Measurements from ENCODE around the gene UBE2J2.

UBE2J2 gene

DNA sequence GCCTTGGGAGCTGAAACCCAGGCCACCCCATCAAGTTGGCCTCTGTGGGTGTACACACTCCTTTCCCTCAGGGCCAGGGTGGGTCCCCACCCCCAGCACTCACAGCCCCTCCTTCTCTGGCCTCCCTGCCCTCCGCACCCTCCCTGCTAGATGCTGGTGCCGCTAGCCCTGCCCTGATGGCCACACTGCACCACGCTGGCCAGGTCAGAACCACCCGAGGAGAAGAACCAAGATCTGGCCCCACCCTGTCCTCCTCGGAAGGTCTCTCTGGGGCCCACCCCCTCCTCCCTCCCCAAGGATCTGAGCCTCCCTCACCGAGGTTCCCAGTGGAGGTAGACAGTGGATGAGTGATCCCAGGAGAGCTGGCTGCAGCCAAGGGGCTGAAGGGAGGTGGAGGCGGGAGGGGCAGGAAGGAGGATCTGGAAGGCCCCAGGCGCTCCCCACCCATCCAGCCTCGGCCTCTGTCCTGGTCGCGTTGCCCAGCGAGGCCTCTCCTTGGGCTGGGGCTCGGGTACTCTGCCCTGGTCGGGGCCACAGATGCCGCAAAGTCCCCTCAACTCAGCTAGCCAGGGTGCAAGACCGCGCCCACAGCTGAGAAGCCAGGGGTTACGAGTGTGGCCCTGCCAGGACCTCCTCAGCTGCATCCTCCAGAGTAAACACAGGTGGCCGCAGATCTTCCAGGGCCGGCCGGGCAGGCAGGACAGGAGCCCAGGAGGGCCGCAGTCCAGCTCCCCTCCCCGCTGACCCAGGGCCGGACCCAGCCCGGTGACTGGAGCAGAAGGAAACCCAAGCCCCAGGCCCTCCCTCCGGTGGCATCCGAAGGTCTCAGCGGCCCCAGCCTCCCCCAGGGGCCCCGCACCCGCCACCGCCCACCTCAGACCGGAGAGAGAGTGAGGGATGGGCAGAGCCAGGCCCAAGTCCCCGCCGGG, 36.4 kb downstream of the UBE2J2 start:
- TF ChIP-seq ESRRG (CRISPR knock-in tag; IDR thresholded peaks at IDR 0.05) (no peak), PPARA (CRISPR knock-in tag; IDR thresholded peaks at IDR 0.05; ENCODE audit: borderline replicate concordance) (no peak)
- TF ChIP-seq, protein P1, sequence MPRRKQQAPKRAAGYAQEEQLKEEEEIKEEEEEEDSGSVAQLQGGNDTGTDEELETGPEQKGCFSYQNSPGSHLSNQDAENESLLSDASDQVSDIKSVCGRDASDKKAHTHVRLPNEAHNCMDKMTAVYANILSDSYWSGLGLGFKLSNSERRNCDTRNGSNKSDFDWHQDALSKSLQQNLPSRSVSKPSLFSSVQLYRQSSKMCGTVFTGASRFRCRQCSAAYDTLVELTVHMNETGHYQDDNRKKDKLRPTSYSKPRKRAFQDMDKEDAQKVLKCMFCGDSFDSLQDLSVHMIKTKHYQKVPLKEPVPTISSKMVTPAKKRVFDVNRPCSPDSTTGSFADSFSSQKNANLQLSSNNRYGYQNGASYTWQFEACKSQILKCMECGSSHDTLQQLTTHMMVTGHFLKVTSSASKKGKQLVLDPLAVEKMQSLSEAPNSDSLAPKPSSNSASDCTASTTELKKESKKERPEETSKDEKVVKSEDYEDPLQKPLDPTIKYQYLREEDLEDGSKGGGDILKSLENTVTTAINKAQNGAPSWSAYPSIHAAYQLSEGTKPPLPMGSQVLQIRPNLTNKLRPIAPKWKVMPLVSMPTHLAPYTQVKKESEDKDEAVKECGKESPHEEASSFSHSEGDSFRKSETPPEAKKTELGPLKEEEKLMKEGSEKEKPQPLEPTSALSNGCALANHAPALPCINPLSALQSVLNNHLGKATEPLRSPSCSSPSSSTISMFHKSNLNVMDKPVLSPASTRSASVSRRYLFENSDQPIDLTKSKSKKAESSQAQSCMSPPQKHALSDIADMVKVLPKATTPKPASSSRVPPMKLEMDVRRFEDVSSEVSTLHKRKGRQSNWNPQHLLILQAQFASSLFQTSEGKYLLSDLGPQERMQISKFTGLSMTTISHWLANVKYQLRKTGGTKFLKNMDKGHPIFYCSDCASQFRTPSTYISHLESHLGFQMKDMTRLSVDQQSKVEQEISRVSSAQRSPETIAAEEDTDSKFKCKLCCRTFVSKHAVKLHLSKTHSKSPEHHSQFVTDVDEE (CRISPR knock-in tag; IDR thresholded peaks at IDR 0.05): no peak
- ATAC-seq: no peak; the same call in 2 of the 3 replicates

DNA sequence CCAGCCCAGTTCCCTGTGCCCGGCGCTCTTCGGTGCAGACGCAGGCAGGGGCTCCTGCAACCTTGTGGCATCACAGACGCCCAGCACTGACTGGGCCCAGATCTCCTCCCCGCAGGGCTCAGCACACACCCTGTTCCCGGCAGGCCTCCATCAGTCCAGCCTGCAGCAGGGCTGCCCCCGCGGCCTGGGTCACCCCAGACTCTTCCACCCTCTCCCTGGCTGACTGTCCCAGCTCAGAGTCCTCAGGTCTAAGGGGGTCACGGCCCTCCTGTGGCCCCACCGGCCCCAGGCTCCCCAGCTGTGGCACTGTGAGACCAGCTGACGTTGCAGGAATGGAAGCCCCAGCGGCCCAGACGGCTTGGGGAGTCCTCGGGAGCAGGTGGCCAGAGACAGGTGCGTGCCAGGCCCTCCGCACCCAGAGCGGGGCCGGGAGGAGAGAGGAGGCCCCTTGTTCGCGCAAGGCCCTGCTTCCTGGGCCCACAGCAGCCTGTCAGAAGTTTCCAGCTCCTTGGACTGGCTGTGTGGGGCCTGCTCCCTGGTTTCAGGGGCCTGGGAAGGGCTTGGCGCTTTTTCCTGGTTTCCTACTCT, 37.4 kb downstream of the UBE2J2 start:
- ATAC-seq: no peak
- TF ChIP-seq ISL1 (CRISPR knock-in tag; IDR thresholded peaks at IDR 0.05): no peak
- TF ChIP-seq ZFP3 (CRISPR knock-in tag; IDR thresholded peaks at IDR 0.05): no peak
- no peak for TF ChIP-seq TOX (CRISPR knock-in tag; IDR thresholded peaks at IDR 0.05; ENCODE audit: borderline replicate concordance)
- no peak for TF ChIP-seq BACH2 (CRISPR knock-in tag; IDR thresholded peaks at IDR 0.05; ENCODE audit: borderline replicate concordance)
- TF ChIP-seq PPARA (CRISPR knock-in tag; IDR thresholded peaks at IDR 0.05; ENCODE audit: borderline replicate concordance): no peak
- no peak for TF ChIP-seq ZNF8 (CRISPR knock-in tag; IDR thresholded peaks at IDR 0.05)
- TF ChIP-seq, protein P2, sequence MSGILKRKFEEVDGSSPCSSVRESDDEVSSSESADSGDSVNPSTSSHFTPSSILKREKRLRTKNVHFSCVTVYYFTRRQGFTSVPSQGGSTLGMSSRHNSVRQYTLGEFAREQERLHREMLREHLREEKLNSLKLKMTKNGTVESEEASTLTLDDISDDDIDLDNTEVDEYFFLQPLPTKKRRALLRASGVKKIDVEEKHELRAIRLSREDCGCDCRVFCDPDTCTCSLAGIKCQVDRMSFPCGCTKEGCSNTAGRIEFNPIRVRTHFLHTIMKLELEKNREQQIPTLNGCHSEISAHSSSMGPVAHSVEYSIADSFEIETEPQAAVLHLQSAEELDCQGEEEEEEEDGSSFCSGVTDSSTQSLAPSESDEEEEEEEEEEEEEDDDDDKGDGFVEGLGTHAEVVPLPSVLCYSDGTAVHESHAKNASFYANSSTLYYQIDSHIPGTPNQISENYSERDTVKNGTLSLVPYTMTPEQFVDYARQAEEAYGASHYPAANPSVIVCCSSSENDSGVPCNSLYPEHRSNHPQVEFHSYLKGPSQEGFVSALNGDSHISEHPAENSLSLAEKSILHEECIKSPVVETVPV (CRISPR knock-in tag; IDR thresholded peaks at IDR 0.05): no peak
- TF ChIP-seq, protein P3, sequence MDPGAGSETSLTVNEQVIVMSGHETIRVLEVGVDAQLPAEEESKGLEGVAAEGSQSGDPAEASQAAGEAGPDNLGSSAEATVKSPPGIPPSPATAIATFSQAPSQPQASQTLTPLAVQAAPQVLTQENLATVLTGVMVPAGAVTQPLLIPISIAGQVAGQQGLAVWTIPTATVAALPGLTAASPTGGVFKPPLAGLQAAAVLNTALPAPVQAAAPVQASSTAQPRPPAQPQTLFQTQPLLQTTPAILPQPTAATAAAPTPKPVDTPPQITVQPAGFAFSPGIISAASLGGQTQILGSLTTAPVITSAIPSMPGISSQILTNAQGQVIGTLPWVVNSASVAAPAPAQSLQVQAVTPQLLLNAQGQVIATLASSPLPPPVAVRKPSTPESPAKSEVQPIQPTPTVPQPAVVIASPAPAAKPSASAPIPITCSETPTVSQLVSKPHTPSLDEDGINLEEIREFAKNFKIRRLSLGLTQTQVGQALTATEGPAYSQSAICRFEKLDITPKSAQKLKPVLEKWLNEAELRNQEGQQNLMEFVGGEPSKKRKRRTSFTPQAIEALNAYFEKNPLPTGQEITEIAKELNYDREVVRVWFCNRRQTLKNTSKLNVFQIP (CRISPR knock-in tag; IDR thresholded peaks at IDR 0.05; ENCODE audit: borderline replicate concordance, low read depth): no peak
- no peak for TF ChIP-seq RARB (CRISPR knock-in tag; IDR thresholded peaks at IDR 0.05)
- no peak for TF ChIP-seq ESRRG (CRISPR knock-in tag; IDR thresholded peaks at IDR 0.05)
- TF ChIP-seq, protein P4, sequence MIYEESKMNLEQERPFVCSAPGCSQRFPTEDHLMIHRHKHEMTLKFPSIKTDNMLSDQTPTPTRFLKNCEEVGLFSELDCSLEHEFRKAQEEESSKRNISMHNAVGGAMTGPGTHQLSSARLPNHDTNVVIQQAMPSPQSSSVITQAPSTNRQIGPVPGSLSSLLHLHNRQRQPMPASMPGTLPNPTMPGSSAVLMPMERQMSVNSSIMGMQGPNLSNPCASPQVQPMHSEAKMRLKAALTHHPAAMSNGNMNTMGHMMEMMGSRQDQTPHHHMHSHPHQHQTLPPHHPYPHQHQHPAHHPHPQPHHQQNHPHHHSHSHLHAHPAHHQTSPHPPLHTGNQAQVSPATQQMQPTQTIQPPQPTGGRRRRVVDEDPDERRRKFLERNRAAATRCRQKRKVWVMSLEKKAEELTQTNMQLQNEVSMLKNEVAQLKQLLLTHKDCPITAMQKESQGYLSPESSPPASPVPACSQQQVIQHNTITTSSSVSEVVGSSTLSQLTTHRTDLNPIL (CRISPR knock-in tag; IDR thresholded peaks at IDR 0.05; ENCODE audit: low read depth): no peak
- no peak for TF ChIP-seq TCF4 (CRISPR knock-in tag; IDR thresholded peaks at IDR 0.05; ENCODE audit: borderline replicate concordance)
- TF ChIP-seq OSR1 (CRISPR knock-in tag; IDR thresholded peaks at IDR 0.05): no peak
- no peak for TF ChIP-seq ZC3H10 (CRISPR knock-in tag; IDR thresholded peaks at IDR 0.05)
- TF ChIP-seq CSDC2 (CRISPR knock-in tag; IDR thresholded peaks at IDR 0.05): no peak
- TF ChIP-seq GLIS3 (CRISPR knock-in tag; IDR thresholded peaks at IDR 0.05): no peak
- no peak for TF ChIP-seq SNAI2 (CRISPR knock-in tag; IDR thresholded peaks at IDR 0.05)
- no peak for TF ChIP-seq ZFP30 (CRISPR knock-in tag; IDR thresholded peaks at IDR 0.05)

DNA sequence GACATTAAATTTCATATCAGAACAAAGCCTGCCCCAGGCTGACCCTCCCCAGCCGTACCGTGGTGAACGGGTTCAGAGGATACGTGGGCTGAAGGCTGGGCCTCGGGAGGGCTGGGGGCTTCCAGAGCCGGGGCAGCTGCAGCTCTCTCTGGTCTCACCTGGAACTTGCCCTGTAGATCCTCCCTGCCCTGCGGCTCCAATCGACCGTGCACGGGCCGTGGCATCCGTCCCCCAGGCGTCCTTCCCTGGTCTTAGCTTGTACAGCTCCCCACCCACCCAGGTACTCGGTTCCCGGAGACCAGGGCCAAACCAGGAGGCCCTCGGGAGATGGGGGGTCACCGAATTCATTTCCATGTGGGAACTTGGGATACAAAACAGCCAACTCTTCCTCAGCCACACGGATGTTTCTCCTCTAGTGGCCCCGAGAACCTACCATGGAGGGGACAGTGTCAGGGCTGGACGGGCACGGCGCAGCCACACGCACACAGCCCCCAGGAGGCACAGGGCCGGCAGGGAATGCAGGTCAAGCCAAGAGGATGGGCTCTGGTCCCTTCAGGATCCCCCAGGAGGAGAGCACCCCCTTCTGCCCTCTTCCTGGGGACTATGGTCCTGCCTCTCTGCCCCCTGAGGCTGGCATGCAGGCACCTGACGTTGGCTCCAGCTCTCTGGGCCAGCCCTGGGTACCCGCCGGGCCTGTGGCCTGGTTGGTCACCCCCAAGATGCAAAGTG, 38.5 kb downstream of the UBE2J2 start:
- ATAC-seq: no peak
- TF ChIP-seq ZFP3 (CRISPR knock-in tag; IDR thresholded peaks at IDR 0.05) (no peak), ZC3H10 (CRISPR knock-in tag; IDR thresholded peaks at IDR 0.05) (no peak), TCF4 (CRISPR knock-in tag; IDR thresholded peaks at IDR 0.05; ENCODE audit: borderline replicate concordance) (no peak), PPARA (CRISPR knock-in tag; IDR thresholded peaks at IDR 0.05; ENCODE audit: borderline replicate concordance) (no peak), ZNF565 (CRISPR knock-in tag; conservative IDR thresholded peaks at IDR 0.05; ENCODE audit: low read depth) (no peak), CSDC2 (CRISPR knock-in tag; IDR thresholded peaks at IDR 0.05) (no peak), GLIS3 (CRISPR knock-in tag; IDR thresholded peaks at IDR 0.05) (no peak), RARB (CRISPR knock-in tag; IDR thresholded peaks at IDR 0.05) (no peak), ARNTL (CRISPR knock-in tag; IDR thresholded peaks at IDR 0.05; ENCODE audit: borderline replicate concordance, low read depth) (no peak), ESRRG (CRISPR knock-in tag; IDR thresholded peaks at IDR 0.05) (no peak), SNAI2 (CRISPR knock-in tag; IDR thresholded peaks at IDR 0.05) (no peak), OSR1 (CRISPR knock-in tag; IDR thresholded peaks at IDR 0.05) (no peak)
- TF ChIP-seq, protein P5, sequence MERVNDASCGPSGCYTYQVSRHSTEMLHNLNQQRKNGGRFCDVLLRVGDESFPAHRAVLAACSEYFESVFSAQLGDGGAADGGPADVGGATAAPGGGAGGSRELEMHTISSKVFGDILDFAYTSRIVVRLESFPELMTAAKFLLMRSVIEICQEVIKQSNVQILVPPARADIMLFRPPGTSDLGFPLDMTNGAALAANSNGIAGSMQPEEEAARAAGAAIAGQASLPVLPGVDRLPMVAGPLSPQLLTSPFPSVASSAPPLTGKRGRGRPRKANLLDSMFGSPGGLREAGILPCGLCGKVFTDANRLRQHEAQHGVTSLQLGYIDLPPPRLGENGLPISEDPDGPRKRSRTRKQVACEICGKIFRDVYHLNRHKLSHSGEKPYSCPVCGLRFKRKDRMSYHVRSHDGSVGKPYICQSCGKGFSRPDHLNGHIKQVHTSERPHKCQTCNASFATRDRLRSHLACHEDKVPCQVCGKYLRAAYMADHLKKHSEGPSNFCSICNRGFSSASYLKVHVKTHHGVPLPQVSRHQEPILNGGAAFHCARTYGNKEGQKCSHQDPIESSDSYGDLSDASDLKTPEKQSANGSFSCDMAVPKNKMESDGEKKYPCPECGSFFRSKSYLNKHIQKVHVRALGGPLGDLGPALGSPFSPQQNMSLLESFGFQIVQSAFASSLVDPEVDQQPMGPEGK (CRISPR knock-in tag; IDR thresholded peaks at IDR 0.05; ENCODE audit: borderline replicate concordance): no peak
- TF ChIP-seq, protein P3 (CRISPR knock-in tag; IDR thresholded peaks at IDR 0.05; ENCODE audit: borderline replicate concordance, low read depth): no peak
- TF ChIP-seq, protein P4 (CRISPR knock-in tag; IDR thresholded peaks at IDR 0.05; ENCODE audit: low read depth): no peak

All from SK-N-SH treated with all-trans-retinoic acid at 6 μM for 48 hours (cell line).